NB4 (cell line): ENCODE measurements around the gene PTPN1.

ENCODE experiments used
- DNase-seq: peaks from one replicate; pipeline ENCODE4 v3.0.0; 2010; ENCODE audit warnings: low read depth
- H3K4me3 ChIP-seq: one replicate; pipeline ENCODE4 v1.5.1; 2011; ENCODE audit warnings: mild to moderate bottlenecking, low read depth, low read length, moderate library complexity
- CTCF ChIP-seq: IDR thresholded peaks from one replicate; pipeline ENCODE4 v1.5.1; 2012; ENCODE audit warnings: low read depth, low read length
- MAX ChIP-seq: IDR thresholded peaks from 2 replicates; pipeline ENCODE4 v1.6.1; 2011; ENCODE audit warnings: low read depth, low read length
- MYC ChIP-seq: IDR thresholded peaks from 2 replicates; pipeline ENCODE4 v1.6.1; 2011; ENCODE audit warnings: low read depth, low read length
- POLR2A ChIP-seq: IDR thresholded peaks from 2 replicates; pipeline ENCODE4 v1.6.1; 2011; ENCODE audit warnings: mild to moderate bottlenecking; ENCODE audit not compliant: insufficient read length; ENCODE audit errors: extremely low read depth

PTPN1 gene

GRCh38 chr20:50600281-50600895 lies 90.2 kb downstream of the PTPN1 start:
- DNase-seq: no peak
- H3K4me3 ChIP-seq: no peak overlapping the region
- no peak for TF ChIP-seq MAX
- no peak for TF ChIP-seq CTCF

GRCh38 chr20:50601511-50602431 lies 91.6 kb downstream of the PTPN1 start:
- peak; percentile 40 for DNase-seq
- H3K4me3 ChIP-seq: no peak overlapping the region
- TF ChIP-seq MYC (no peak), CTCF (no peak), MAX (no peak), POLR2A (no peak)

- H3K4me3 ChIP-seq: no peak overlapping the region
- DNase-seq: no peak
- TF ChIP-seq CTCF (no peak), POLR2A (no peak), MYC (no peak), MAX (no peak)
These were observed 92.4 kb downstream of the PTPN1 start for GRCh38 chr20:50602432-50603088.

GRCh38 chr20:50604451-50604850 lies 94.3 kb downstream of the PTPN1 start:
- no peak for TF ChIP-seq CTCF
- TF ChIP-seq MYC: no peak
- no peak for TF ChIP-seq MAX
- TF ChIP-seq POLR2A: no peak
- no peak overlapping the region for H3K4me3 ChIP-seq
- DNase-seq: no peak

- TF ChIP-seq MYC: no peak
- no peak for TF ChIP-seq MAX
- no peak for TF ChIP-seq CTCF
- no peak for TF ChIP-seq POLR2A
- H3K4me3 ChIP-seq: no peak overlapping the region
- no peak for DNase-seq
These were observed 95.0 kb downstream of the PTPN1 start for GRCh38 chr20:50605136-50605535.
